SU-DHL-6 (cell line): ENCODE data around the gene FGL2.

Experiments used
- CTCF ChIP-seq: fragments of 200-600 bp; sonication (generic); IDR thresholded peaks from one replicate; pipeline ENCODE4 v1.5.1; 2017; ENCODE audit warnings: antibody characterized with exemption, mild to moderate bottlenecking, low read length, moderate library complexity; ENCODE audit not compliant: insufficient read depth, poor library complexity, severe bottlenecking
- EZH2phosphoT487 ChIP-seq: fragments of 200-600 bp; sonication (generic), shearing (Covaris generic); conservative IDR thresholded peaks from 2 replicates; pipeline ENCODE4 v1.6.1; 2018; ENCODE audit warnings: mild to moderate bottlenecking, antibody characterized with exemption, low read length, moderate library complexity, mixed read lengths

- TF ChIP-seq CTCF, result no peak
- TF ChIP-seq EZH2phosphoT487, result no peak
Observed at GRCh38 chr7:77205706-77206105, 6.1 kb upstream of the FGL2 start.
